HepG2 (cell line): Measurements from ENCODE around the gene PAN2. TPM values are rescaled to one million over a fixed set of nuclear protein-coding genes. Genes with fewer than 3 reads are reported as not detected.

ENCODE experiments used
- ASH2L ChIP-seq: fragments of 300-600, 200-600 bp; sonication (generic); IDR thresholded peaks from 2 replicates; pipeline ENCODE4 v1.7.0; 2017; ENCODE audit warnings: low read depth, mild to moderate bottlenecking, moderate library complexity, mixed read lengths, low read length; ENCODE audit not compliant: insufficient read length
- BCL6 ChIP-seq: IDR thresholded peaks from 2 replicates; pipeline ENCODE4 v1.6.1; 2016; ENCODE audit warnings: missing genetic modification reagents, missing compliant biosample characterization
- BORCS8-MEF2B ChIP-seq: sonication (generic); formaldehyde crosslinking; IDR thresholded peaks from 2 replicates; pipeline ENCODE4 v1.8.0; 2022; ENCODE audit warnings: mild to moderate bottlenecking, missing genetic modification reagents
- ERF ChIP-seq: IDR thresholded peaks from 2 replicates; pipeline ENCODE4 v1.6.1; 2018; ENCODE audit warnings: missing biosample characterization, missing genetic modification reagents
- GPBP1L1 ChIP-seq: sonication (generic); formaldehyde crosslinking; IDR thresholded peaks from 2 replicates; pipeline ENCODE4 v1.5.0; 2020; ENCODE audit warnings: mild to moderate bottlenecking, missing genetic modification reagents
- MXI1 ChIP-seq: IDR thresholded peaks from 3 replicates; pipeline ENCODE4 v1.6.1; 2012; ENCODE audit warnings: low read depth, low read length, inconsistent platforms, borderline replicate concordance
- MYC ChIP-seq: sonication (generic); formaldehyde crosslinking; IDR thresholded peaks from 2 replicates; pipeline ENCODE4 v1.9.0; 2021; ENCODE audit warnings: missing genetic modification reagents, borderline replicate concordance
- SOX13 ChIP-seq, 3 experiments: fragments of 450-650 bp in 1 of 3; sonication (generic) in 1 of 3; formaldehyde crosslinking in 1 of 3; IDR thresholded peaks in 2 of 3; conservative IDR thresholded peaks in 1 of 3; 2 replicates each; pipeline versions ENCODE4 v1.5.0 to v1.6.1; 2016 to 2020; ENCODE audit warnings: antibody characterized with exemption in 1 of 3, mild to moderate bottlenecking in 1 of 3, missing compliant biosample characterization in 1 of 3, missing genetic modification reagents in 1 of 3, moderate library complexity in 1 of 3
- SPEN ChIP-seq: sonication (generic); formaldehyde crosslinking; IDR thresholded peaks from 2 replicates; pipeline ENCODE4 v1.5.1; 2020; ENCODE audit warnings: low read depth, mild to moderate bottlenecking, missing genetic modification reagents
- TOE1 ChIP-seq: sonication (generic); formaldehyde crosslinking; IDR thresholded peaks from 2 replicates; pipeline ENCODE4 v1.4.0; 2020; ENCODE audit warnings: mild to moderate bottlenecking, missing genetic modification reagents
- ZNF563 ChIP-seq: sonication (generic); formaldehyde crosslinking; IDR thresholded peaks from 2 replicates; pipeline ENCODE4 v1.8.0; 2022; ENCODE audit warnings: mild to moderate bottlenecking, moderate library complexity, missing genetic modification reagents
- ZNF598 ChIP-seq: sonication (generic); formaldehyde crosslinking; IDR thresholded peaks from 2 replicates; pipeline ENCODE4 v1.5.1; 2020; ENCODE audit warnings: mild to moderate bottlenecking, missing genetic modification reagents, borderline replicate concordance
- ZNF619 ChIP-seq: sonication (generic); formaldehyde crosslinking; IDR thresholded peaks from 2 replicates; pipeline ENCODE4 v1.4.0; 2020; ENCODE audit warnings: mild to moderate bottlenecking, missing genetic modification reagents
- ZNF709 ChIP-seq: sonication (generic); formaldehyde crosslinking; IDR thresholded peaks from 2 replicates; pipeline ENCODE4 v1.5.0; 2020; ENCODE audit warnings: mild to moderate bottlenecking, missing genetic modification reagents
- ZNF768 ChIP-seq: sonication (generic); formaldehyde crosslinking; IDR thresholded peaks from 2 replicates; pipeline ENCODE4 v1.4.0; 2020; ENCODE audit warnings: missing genetic modification reagents
- ZNF780A ChIP-seq: sonication (generic); formaldehyde crosslinking; IDR thresholded peaks from 2 replicates; pipeline ENCODE4 v1.8.0; 2022; ENCODE audit warnings: mild to moderate bottlenecking, missing genetic modification reagents, moderate library complexity
- ZNF784 ChIP-seq: sonication (generic); formaldehyde crosslinking; IDR thresholded peaks from 2 replicates; pipeline ENCODE4 v1.5.1; 2020; ENCODE audit warnings: missing genetic modification reagents, mild to moderate bottlenecking, borderline replicate concordance
- polyA plus RNA-seq, 8 experiments: library from polyadenylated mRNA; depleted of rRNA in 3 of 8; stranded (reverse) in 7 of 8; unstranded in 1 of 8; fragments of >200 nt; fragmentation: Illumina TruSeq in 4 of 8; extraction: Trizol in 4 of 8; gene quantifications; 2 replicates each; pipeline versions ENCODE4 v1.2.1 to v1.2.3, GENCODE V29; 2011 to 2016; ENCODE audit warnings: low read depth in 4 of 8, missing spikeins in 1 of 8, mixed read lengths in 1 of 8; ENCODE audit not compliant: insufficient read depth in 1 of 8
- total RNA-seq, 5 experiments: library from RNA; depleted of rRNA; stranded (reverse); fragments of >200 nt; fragmentation: Illumina TruSeq; extraction: Trizol; gene quantifications; 2 replicates each; pipeline ENCODE4 v1.2.3, GENCODE V29; 2016; ENCODE audit warnings: low read depth in 1 of 5
- TF ChIP-seq, protein P1 (sequence below): sonication (generic); formaldehyde crosslinking; IDR thresholded peaks from 2 replicates; pipeline ENCODE4 v1.5.0; 2020; ENCODE audit warnings: missing genetic modification reagents, mild to moderate bottlenecking, borderline replicate concordance
- TF ChIP-seq, protein P2 (sequence below): IDR thresholded peaks from 2 replicates; pipeline ENCODE4 v1.6.1; 2016; ENCODE audit warnings: low read depth, missing genetic modification reagents, missing compliant biosample characterization

The PAN2 gene
- total and polyA plus RNA-seq, 2 of the 13 experiments (the other 11 are each of a cell fraction or from before 2014, with no cell fraction given) = 27.2 to 61.1 TPM

DNA sequence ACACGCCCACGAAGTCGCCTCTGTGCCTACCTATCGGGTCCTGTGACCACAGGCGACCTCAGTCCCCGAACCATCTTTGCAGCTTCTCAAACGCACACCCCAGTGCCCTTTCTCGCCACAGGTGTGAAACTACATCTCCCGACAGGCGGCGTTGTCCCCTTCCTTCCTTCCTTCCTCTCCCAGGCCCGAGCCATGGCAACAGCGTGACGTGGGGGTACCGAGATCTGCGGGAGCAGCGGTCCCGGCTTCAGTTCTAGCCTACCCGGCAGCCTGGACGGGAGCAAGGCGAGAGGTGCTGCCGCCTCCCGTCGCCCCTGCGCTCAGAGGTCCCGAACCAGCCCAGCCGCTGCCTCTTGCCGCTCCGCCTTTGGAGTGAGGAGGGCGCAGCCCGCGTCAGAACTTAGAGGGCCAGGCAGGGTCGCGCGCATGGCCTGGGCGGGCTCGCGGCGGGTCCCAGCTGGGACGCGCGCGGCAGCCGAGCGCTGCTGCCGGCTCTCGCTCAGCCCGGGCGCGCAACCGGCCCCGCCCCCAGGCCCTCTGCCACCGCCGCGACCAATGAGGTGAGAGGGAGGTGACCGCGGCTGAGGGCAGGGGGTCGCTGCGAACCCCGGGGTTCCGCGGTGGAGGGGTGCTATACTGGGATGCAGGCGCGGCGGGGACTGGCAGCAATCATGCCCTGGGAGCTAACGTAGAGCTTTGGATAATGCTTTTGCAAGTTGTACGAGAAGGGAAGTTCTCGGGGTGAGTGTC is 66.9 kb downstream of the PAN2 start, which contains the start of gene COQ10A (continued):
- peak; percentile 81; the same call in 1 of the 3 replicates for TF ChIP-seq MXI1
- TF ChIP-seq ZNF563 (CRISPR knock-in tag) = peak; percentile 56; the same call in 1 of the 2 replicates
- TF ChIP-seq SOX13 (IDR thresholded peaks at IDR 0.05) = no peak
- TF ChIP-seq SOX13 (CRISPR knock-in tag; conservative IDR thresholded peaks at IDR 0.05 in 1 of 2, IDR thresholded peaks at IDR 0.05 in 1 of 2) = peak in 1 of 2 experiments; percentile 9; a peak in 1 of 4 replicates
- TF ChIP-seq ZNF598 (CRISPR knock-in tag) = peak; percentile 86
- peak; percentile 25; the same call in 1 of the 2 replicates for TF ChIP-seq BCL6
- peak; percentile 87 for TF ChIP-seq ZNF709
- TF ChIP-seq GPBP1L1 (CRISPR knock-in tag) = no peak
- TF ChIP-seq ASH2L = peak; percentile 86
- peak; percentile 93 for TF ChIP-seq ZNF619 (CRISPR knock-in tag)
- TF ChIP-seq, protein P1, sequence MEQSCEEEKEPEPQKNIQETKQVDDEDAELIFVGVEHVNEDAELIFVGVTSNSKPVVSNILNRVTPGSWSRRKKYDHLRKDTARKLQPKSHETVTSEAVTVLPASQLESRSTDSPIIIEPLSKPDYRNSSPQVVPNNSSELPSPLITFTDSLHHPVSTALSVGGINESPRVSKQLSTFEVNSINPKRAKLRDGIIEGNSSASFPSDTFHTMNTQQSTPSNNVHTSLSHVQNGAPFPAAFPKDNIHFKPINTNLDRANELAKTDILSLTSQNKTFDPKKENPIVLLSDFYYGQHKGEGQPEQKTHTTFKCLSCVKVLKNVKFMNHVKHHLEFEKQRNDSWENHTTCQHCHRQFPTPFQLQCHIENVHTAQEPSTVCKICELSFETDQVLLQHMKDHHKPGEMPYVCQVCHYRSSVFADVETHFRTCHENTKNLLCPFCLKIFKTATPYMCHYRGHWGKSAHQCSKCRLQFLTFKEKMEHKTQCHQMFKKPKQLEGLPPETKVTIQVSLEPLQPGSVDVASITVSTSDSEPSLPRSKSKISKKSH = no peak
- TF ChIP-seq, protein P2, sequence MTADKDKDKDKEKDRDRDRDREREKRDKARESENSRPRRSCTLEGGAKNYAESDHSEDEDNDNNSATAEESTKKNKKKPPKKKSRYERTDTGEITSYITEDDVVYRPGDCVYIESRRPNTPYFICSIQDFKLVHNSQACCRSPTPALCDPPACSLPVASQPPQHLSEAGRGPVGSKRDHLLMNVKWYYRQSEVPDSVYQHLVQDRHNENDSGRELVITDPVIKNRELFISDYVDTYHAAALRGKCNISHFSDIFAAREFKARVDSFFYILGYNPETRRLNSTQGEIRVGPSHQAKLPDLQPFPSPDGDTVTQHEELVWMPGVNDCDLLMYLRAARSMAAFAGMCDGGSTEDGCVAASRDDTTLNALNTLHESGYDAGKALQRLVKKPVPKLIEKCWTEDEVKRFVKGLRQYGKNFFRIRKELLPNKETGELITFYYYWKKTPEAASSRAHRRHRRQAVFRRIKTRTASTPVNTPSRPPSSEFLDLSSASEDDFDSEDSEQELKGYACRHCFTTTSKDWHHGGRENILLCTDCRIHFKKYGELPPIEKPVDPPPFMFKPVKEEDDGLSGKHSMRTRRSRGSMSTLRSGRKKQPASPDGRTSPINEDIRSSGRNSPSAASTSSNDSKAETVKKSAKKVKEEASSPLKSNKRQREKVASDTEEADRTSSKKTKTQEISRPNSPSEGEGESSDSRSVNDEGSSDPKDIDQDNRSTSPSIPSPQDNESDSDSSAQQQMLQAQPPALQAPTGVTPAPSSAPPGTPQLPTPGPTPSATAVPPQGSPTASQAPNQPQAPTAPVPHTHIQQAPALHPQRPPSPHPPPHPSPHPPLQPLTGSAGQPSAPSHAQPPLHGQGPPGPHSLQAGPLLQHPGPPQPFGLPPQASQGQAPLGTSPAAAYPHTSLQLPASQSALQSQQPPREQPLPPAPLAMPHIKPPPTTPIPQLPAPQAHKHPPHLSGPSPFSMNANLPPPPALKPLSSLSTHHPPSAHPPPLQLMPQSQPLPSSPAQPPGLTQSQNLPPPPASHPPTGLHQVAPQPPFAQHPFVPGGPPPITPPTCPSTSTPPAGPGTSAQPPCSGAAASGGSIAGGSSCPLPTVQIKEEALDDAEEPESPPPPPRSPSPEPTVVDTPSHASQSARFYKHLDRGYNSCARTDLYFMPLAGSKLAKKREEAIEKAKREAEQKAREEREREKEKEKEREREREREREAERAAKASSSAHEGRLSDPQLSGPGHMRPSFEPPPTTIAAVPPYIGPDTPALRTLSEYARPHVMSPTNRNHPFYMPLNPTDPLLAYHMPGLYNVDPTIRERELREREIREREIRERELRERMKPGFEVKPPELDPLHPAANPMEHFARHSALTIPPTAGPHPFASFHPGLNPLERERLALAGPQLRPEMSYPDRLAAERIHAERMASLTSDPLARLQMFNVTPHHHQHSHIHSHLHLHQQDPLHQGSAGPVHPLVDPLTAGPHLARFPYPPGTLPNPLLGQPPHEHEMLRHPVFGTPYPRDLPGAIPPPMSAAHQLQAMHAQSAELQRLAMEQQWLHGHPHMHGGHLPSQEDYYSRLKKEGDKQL (CRISPR knock-in tag) = no peak
- peak; percentile 88 for TF ChIP-seq BORCS8-MEF2B (CRISPR knock-in tag)
- TF ChIP-seq SPEN = peak; percentile 68
- TF ChIP-seq ZNF784 = peak; percentile 86; the same call in 1 of the 2 replicates
- TF ChIP-seq TOE1 = no peak
- peak; percentile 69 for TF ChIP-seq MYC (CRISPR knock-in tag)
- no peak for TF ChIP-seq ZNF780A (CRISPR knock-in tag)
- peak; percentile 82 for TF ChIP-seq ZNF768 (CRISPR knock-in tag)
- peak; percentile 85 for TF ChIP-seq ERF (CRISPR knock-in tag)
